SK-N-SH (cell line): Measurements from ENCODE around the gene RCHY1. TPM values are rescaled to one million over a fixed set of nuclear protein-coding genes. Genes with fewer than 3 reads are reported as not detected.
"Not testable (repeated sequence)": the region's sequence is repeated elsewhere in the genome, so short reads cannot be mapped to it uniquely, and the experiment has no call there.

Experiments used
- CTCF ChIA-PET: fragments of 300-600, 350-600 bp; formaldehyde crosslinking; extraction: SDS; loops from one replicate; lab custom pipeline; 2021; lab: Yijun Ruan, JAX
- POLR2A ChIA-PET: fragments of 350-600 bp; sonication (Branson Sonifier 250); formaldehyde crosslinking; extraction: SDS; loops from one replicate; lab custom pipeline; 2020; ENCODE audit warnings: antibody characterized with exemption, inconsistent platforms; lab: Yijun Ruan, JAX
- DNase-seq: peaks from one replicate; pipeline ENCODE4 v3.0.0; 2012
- H2AFZ ChIP-seq: fragments of 200-600 bp; sonication (generic); 2 replicates; pipeline ENCODE4 v1.8.1; 2016; ENCODE audit warnings: antibody characterized with exemption, mild to moderate bottlenecking, low read depth
- H3F3A ChIP-seq: fragments of 200-600 bp; sonication (generic); replicated peaks from 2 replicates; pipeline ENCODE3; 2016; ENCODE audit warnings: antibody characterized with exemption, mild to moderate bottlenecking; ENCODE audit not compliant: insufficient read depth
- H3K27ac ChIP-seq, 2 experiments: fragments of 200-500 bp in 1 of 2; fragments of 200-600 bp in 1 of 2; sonication (Bioruptor generic) in 1 of 2; sonication (generic), shearing (Covaris generic) in 1 of 2; 2 replicates each; pipeline versions ENCODE4 v1.5.1 to v1.6.1; 2014 to 2016; ENCODE audit warnings: low read depth in 2 of 2, inconsistent platforms in 1 of 2, low read length in 1 of 2, mild to moderate bottlenecking in 1 of 2, mixed read lengths in 1 of 2
- H3K27me3 ChIP-seq: fragments of 200-600 bp; sonication (generic), shearing (Covaris generic); 2 replicates; pipeline ENCODE4 v1.6.1; 2016; ENCODE audit warnings: mixed run types; ENCODE audit not compliant: insufficient read depth
- H3K36me3 ChIP-seq, 2 experiments: fragments of 200-500 bp in 1 of 2; fragments of 200-600 bp in 1 of 2; sonication (Bioruptor generic) in 1 of 2; sonication (generic) in 1 of 2; replicated peaks in 1 of 2; 2 replicates each; pipeline versions ENCODE3 to v1.5.1; 2014 to 2016; ENCODE audit warnings: low read length in 1 of 2, mild to moderate bottlenecking in 1 of 2; ENCODE audit not compliant: insufficient read depth in 2 of 2, control insufficient read depth in 1 of 2
- H3K4me1 ChIP-seq, 2 experiments: fragments of 200-500 bp in 1 of 2; fragments of 200-600 bp in 1 of 2; sonication (Bioruptor generic) in 1 of 2; sonication (generic), shearing (Covaris generic) in 1 of 2; 2 replicates each; pipeline versions ENCODE4 v1.5.1 to v1.6.1; 2014 to 2016; ENCODE audit warnings: low read depth in 1 of 2, low read length in 1 of 2, mixed run types in 1 of 2; ENCODE audit not compliant: insufficient read depth in 2 of 2, control insufficient read depth in 1 of 2
- H3K4me2 ChIP-seq: fragments of 200-600 bp; sonication (generic), shearing (Covaris generic); 2 replicates; pipeline ENCODE4 v1.6.1; 2017; ENCODE audit warnings: mixed run types
- H3K4me3 ChIP-seq, 2 experiments: fragments of 200-500 bp in 1 of 2; fragments of 200-600 bp in 1 of 2; sonication (Bioruptor generic) in 1 of 2; sonication (generic), shearing (Covaris generic) in 1 of 2; 2 replicates each; pipeline versions ENCODE4 v1.5.1 to v1.8.1; 2014 to 2016; ENCODE audit warnings: low read depth in 2 of 2, inconsistent platforms in 1 of 2, low read length in 1 of 2, mild to moderate bottlenecking in 1 of 2, mixed read lengths in 1 of 2, moderate library complexity in 1 of 2
- H3K79me2 ChIP-seq: fragments of 200-600 bp; sonication (generic); 2 replicates; pipeline ENCODE4 v1.8.1; 2017; ENCODE audit warnings: mild to moderate bottlenecking; ENCODE audit not compliant: insufficient read depth
- H3K9ac ChIP-seq: fragments of 200-600 bp; sonication (generic); 2 replicates; pipeline ENCODE4 v1.6.1; 2017; ENCODE audit warnings: mixed run types
- H3K9me2 ChIP-seq: fragments of 200-600 bp; sonication (generic); 2 replicates; pipeline ENCODE4 v1.6.1; 2017; ENCODE audit warnings: mixed run types
- H3K9me3 ChIP-seq: fragments of 200-600 bp; sonication (generic); 2 replicates; pipeline ENCODE4 v1.6.1; 2017; ENCODE audit warnings: mixed run types, mild to moderate bottlenecking, moderate library complexity
- H4K20me1 ChIP-seq: fragments of 200-600 bp; sonication (generic); 2 replicates; pipeline ENCODE4 v1.6.1; 2017; ENCODE audit warnings: mild to moderate bottlenecking, mixed run types; ENCODE audit not compliant: insufficient read depth
- WGBS: methylation state at CpG from one replicate; pipeline ENCODE4 v1.1.6; 2017; ENCODE audit warnings: low lambda C conversion rate; 5-methylcytosine and 5-hydroxymethylcytosine counted together
- polyA plus RNA-seq, 3 experiments: library from polyadenylated mRNA; depleted of rRNA; stranded (reverse); fragments of >200 nt; gene quantifications; 2 replicates each; pipeline ENCODE4 v1.2.3, GENCODE V29; 2012

RCHY1 gene
- polyA plus RNA-seq, 1 of the 3 experiments (the other 2 are of a cell fraction), result 17.4 TPM

GRCh38 chr4:75537308-75537707 is 23.1 kb upstream of the RCHY1 start:
- WGBS, result 86% methylated on average over 6 of the region's 6 CpGs
- POLR2A ChIA-PET, H3K79me2 ChIP-seq: not testable (repeated sequence)

GRCh38 chr4:75533926-75534325 is 19.7 kb upstream of the RCHY1 start:
- H3K4me3 ChIP-seq, result not testable (repeated sequence)
- peaks cover 24 to 29% of the 10 kb centered on the region in 2 experiments for H3K36me3 ChIP-seq

More at GRCh38 chr4:75537308-75537707, 23.1 kb upstream of the RCHY1 start:
- H4K20me1 ChIP-seq, H3K27me3 ChIP-seq, H3K27ac ChIP-seq, H3K4me1 ChIP-seq, CTCF ChIA-PET, DNase-seq, H3K9me3 ChIP-seq, H2AFZ ChIP-seq, H3K4me3 ChIP-seq, H3K9ac ChIP-seq, H3K9me2 ChIP-seq, H3F3A ChIP-seq, H3K36me3 ChIP-seq, H3K4me2 ChIP-seq: not testable (repeated sequence)

GRCh38 chr4:75533339-75533887 is 19.2 kb upstream of the RCHY1 start:
- H3K4me1 ChIP-seq, H4K20me1 ChIP-seq, H2AFZ ChIP-seq, H3K9me2 ChIP-seq, H3K79me2 ChIP-seq, H3K27ac ChIP-seq, DNase-seq, H3K9me3 ChIP-seq, POLR2A ChIA-PET, H3K9ac ChIP-seq, H3K4me3 ChIP-seq, CTCF ChIA-PET, H3F3A ChIP-seq, H3K4me2 ChIP-seq, H3K27me3 ChIP-seq: not testable (repeated sequence)
- peaks cover 26 to 34% of the 10 kb centered on the region in 2 experiments for H3K36me3 ChIP-seq
- WGBS, result 93% methylated on average over 4 of the region's 4 CpGs

More at GRCh38 chr4:75533926-75534325, 19.7 kb upstream of the RCHY1 start:
- H3K4me2 ChIP-seq, H3K9ac ChIP-seq, DNase-seq, POLR2A ChIA-PET, H3K27ac ChIP-seq, CTCF ChIA-PET, H3K27me3 ChIP-seq, H3K9me2 ChIP-seq, H2AFZ ChIP-seq, H4K20me1 ChIP-seq, H3K79me2 ChIP-seq, H3K4me1 ChIP-seq, H3F3A ChIP-seq, H3K9me3 ChIP-seq: not testable (repeated sequence)

- peaks cover 44 to 52% of the 10 kb centered on the region in 2 experiments for H3K36me3 ChIP-seq
- H3K4me1 ChIP-seq, DNase-seq, H3K79me2 ChIP-seq, H3K9ac ChIP-seq, H3K9me3 ChIP-seq, H3F3A ChIP-seq, CTCF ChIA-PET, H2AFZ ChIP-seq, H3K4me3 ChIP-seq, H4K20me1 ChIP-seq, H3K9me2 ChIP-seq, H3K4me2 ChIP-seq, H3K27me3 ChIP-seq, H3K27ac ChIP-seq: not testable (repeated sequence)
- 85% methylated on average over 7 of the region's 7 CpGs for WGBS
- POLR2A ChIA-PET, result interaction anchor here (0.6 kb wide), 1 partner anchor 61 kb away, joined by 3 read pairs; no protein-coding TSS in a partner anchor
These were observed 17.4 kb upstream of the RCHY1 start for GRCh38 chr4:75531536-75532143.
